ENCODE results near the gene ARAP1.

DNA sequence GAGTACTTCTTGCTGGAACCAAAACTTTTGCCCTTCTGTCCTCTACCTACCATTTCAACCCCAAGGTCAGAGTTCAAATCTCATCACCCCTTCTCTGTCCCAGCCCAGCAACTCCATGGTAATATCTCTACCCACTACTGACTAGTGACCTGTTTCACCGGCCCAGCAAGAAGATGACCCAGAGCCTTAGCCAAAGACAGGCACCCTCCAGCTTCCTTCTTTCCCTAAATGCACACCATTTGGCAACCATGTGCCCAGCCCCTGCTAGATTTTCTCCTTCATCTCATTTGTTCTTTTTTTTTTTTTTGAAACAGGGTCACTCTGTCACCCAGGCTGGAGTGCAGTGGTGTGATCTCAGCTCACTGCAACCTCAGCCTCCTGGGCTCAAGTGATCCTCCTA is 14.9 kb downstream of the ARAP1 start:
- TF ChIP-seq, protein P1, sequence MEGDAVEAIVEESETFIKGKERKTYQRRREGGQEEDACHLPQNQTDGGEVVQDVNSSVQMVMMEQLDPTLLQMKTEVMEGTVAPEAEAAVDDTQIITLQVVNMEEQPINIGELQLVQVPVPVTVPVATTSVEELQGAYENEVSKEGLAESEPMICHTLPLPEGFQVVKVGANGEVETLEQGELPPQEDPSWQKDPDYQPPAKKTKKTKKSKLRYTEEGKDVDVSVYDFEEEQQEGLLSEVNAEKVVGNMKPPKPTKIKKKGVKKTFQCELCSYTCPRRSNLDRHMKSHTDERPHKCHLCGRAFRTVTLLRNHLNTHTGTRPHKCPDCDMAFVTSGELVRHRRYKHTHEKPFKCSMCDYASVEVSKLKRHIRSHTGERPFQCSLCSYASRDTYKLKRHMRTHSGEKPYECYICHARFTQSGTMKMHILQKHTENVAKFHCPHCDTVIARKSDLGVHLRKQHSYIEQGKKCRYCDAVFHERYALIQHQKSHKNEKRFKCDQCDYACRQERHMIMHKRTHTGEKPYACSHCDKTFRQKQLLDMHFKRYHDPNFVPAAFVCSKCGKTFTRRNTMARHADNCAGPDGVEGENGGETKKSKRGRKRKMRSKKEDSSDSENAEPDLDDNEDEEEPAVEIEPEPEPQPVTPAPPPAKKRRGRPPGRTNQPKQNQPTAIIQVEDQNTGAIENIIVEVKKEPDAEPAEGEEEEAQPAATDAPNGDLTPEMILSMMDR (IDR thresholded peaks at IDR 0.05), result no peak
- TF ChIP-seq POLR2A (IDR thresholded peaks at IDR 0.05), result no peak
- TF ChIP-seq POLR2AphosphoS5 (IDR thresholded peaks at IDR 0.05), result no peak
- no peak for TF ChIP-seq EP300 (IDR thresholded peaks at IDR 0.05)

Measured in sigmoid colon (tissue), 4 donors.